OCI-LY3 (cell line): Measurements from ENCODE around the gene C1QTNF6.

Experiments
- H2AFZ ChIP-seq: fragments of 200-600, 300-600 bp; shearing (Covaris generic); 2 replicates; pipeline ENCODE4 v1.6.0; 2014; ENCODE audit warnings: antibody characterized with exemption, low read depth, low read length
- H3K27ac ChIP-seq: fragments of 200-600, 300-600 bp; sonication (generic); 2 replicates; pipeline ENCODE4 v1.5.1; 2014; ENCODE audit warnings: mild to moderate bottlenecking, low read length, moderate library complexity, mixed read lengths
- H3K27me3 ChIP-seq: fragments of 200-600, 300-600 bp; sonication (generic); 2 replicates; pipeline ENCODE4 v1.6.1; 2014; ENCODE audit warnings: low read depth, low read length, mixed read lengths
- H3K36me3 ChIP-seq: fragments of 200-600, 300-600 bp; sonication (generic); replicated peaks from 2 replicates; pipeline ENCODE3; 2014; ENCODE audit warnings: low read depth, low read length, mixed read lengths
- H3K4me1 ChIP-seq: fragments of 300-600, 200-600 bp; sonication (generic); 2 replicates; pipeline ENCODE4 v1.6.1; 2014; ENCODE audit warnings: low read length, mixed read lengths
- H3K4me2 ChIP-seq: fragments of 200-600, 300-600 bp; sonication (generic); 2 replicates; pipeline ENCODE4 v1.6.1; 2014; ENCODE audit warnings: low read length, mixed read lengths
- H3K4me3 ChIP-seq: fragments of 300-600, 200-600 bp; sonication (generic); 2 replicates; pipeline ENCODE4 v1.5.1; 2014; ENCODE audit warnings: antibody characterized with exemption, mild to moderate bottlenecking, low read length, moderate library complexity
- H3K79me2 ChIP-seq: fragments of 300-600, 200-600 bp; shearing (Covaris generic); 2 replicates; pipeline ENCODE4 v1.6.1; 2014; ENCODE audit warnings: mild to moderate bottlenecking, low read length, mixed read lengths
- H3K9ac ChIP-seq: fragments of 300-600, 200-600 bp; shearing (Covaris generic); 2 replicates; pipeline ENCODE4 v1.6.0; 2014; ENCODE audit warnings: mild to moderate bottlenecking, low read length, moderate library complexity
- H3K9me3 ChIP-seq: fragments of 200-600, 300-600 bp; shearing (Covaris generic); 2 replicates; pipeline ENCODE4 v1.6.1; 2014; ENCODE audit warnings: low read length, mixed read lengths; ENCODE audit not compliant: insufficient read depth
- H4K20me1 ChIP-seq: fragments of 200-600, 300-600 bp; sonication (generic); 2 replicates; pipeline ENCODE4 v1.6.1; 2016; ENCODE audit warnings: low read length, mixed read lengths; ENCODE audit not compliant: insufficient read depth
- CTCF ChIP-seq: fragments of 200-600, 300-600 bp; sonication (generic); IDR thresholded peaks from 2 replicates; pipeline ENCODE4 v1.5.1; 2014; ENCODE audit warnings: antibody characterized with exemption, low read length, low read depth
- EZH2phosphoT487 ChIP-seq: fragments of 200-600 bp; shearing (Covaris generic); IDR thresholded peaks from 2 replicates; pipeline ENCODE4 v1.6.1; 2018; ENCODE audit warnings: antibody characterized with exemption, mixed run types, low read depth

Gene C1QTNF6

DNA sequence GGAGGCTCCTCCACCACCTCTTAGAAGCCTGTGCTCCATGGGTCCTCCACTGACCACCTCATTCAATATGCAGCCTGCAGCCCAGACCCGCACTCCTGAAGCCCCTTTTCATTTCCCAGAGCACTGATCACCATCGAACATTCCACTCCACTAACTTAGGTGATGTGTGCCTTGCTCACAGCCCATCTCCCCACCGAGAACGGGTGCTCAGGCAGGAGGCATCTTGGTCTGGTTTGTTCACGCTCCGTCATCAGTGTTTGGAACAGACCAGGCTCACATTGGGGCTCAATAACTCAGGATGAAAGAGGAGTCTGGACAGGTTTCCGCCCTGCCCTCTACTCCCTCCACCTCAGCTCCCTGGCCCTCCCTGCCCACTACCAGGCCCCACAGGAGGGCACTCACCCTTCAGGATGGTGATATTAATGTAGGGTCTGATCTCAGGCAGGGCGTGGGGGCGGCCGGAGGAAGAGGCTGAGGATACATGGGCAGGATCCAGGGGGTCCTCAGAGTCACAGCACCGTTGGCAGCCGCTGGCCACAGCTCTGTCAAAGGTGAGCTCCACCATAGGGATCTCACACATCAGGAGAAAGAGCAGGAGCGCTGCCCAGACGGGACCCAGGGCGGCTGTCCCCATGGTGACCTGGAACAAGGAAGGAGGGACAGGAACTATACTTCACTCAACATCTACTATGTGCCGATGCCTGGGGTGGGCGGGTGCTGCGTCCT is 3.1 kb downstream of the C1QTNF6 start:
- no peaks in the 10 kb centered on the region for H4K20me1 ChIP-seq
- peaks cover 24% of the 10 kb centered on the region for H3K27me3 ChIP-seq
- no peak overlapping the region for H3K9ac ChIP-seq
- no peak overlapping the region for H3K27ac ChIP-seq
- no peak for TF ChIP-seq CTCF
- no peak for TF ChIP-seq EZH2phosphoT487
- no peaks in the 10 kb centered on the region for H3K9me3 ChIP-seq
- H3K36me3 ChIP-seq, result peaks cover 3% of the 10 kb centered on the region
- H3K4me1 ChIP-seq, result peaks cover 10% of the 10 kb centered on the region
- H3K4me2 ChIP-seq, result no peak overlapping the region
- no peaks in the 10 kb centered on the region for H3K79me2 ChIP-seq
- no peak overlapping the region for H3K4me3 ChIP-seq
- no peak overlapping the region for H2AFZ ChIP-seq

DNA sequence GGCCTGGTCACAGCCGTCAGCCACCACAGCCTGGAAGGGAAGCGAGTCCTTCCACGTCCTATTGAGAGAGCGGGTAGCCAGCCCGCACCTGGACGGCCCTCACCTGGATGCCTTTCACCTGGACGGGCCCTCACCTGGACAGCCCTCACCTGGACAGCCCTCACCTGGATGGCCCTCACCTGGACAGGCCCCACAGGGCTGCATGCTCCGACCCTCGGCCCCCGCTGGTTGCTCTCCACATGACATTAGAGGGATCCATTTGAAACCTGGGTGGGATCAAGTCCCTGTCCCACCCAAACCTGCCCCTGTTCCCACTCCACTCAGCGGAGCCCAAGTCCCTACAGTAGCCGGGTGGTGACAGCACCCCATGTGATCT is 3.7 kb downstream of the C1QTNF6 start:
- TF ChIP-seq EZH2phosphoT487 (no peak), CTCF (no peak)
- no peaks in the 10 kb centered on the region for H3K79me2 ChIP-seq
- H3K9me3 ChIP-seq, result no peaks in the 10 kb centered on the region
- no peak overlapping the region for H3K9ac ChIP-seq
- no peak overlapping the region for H2AFZ ChIP-seq
- H3K4me3 ChIP-seq, result no peak overlapping the region
- peaks cover 24% of the 10 kb centered on the region for H3K27me3 ChIP-seq
- no peak overlapping the region for H3K4me2 ChIP-seq
- H3K4me1 ChIP-seq, result peaks cover 10% of the 10 kb centered on the region
- no peaks in the 10 kb centered on the region for H3K36me3 ChIP-seq
- H4K20me1 ChIP-seq, result no peaks in the 10 kb centered on the region
- no peak overlapping the region for H3K27ac ChIP-seq

DNA sequence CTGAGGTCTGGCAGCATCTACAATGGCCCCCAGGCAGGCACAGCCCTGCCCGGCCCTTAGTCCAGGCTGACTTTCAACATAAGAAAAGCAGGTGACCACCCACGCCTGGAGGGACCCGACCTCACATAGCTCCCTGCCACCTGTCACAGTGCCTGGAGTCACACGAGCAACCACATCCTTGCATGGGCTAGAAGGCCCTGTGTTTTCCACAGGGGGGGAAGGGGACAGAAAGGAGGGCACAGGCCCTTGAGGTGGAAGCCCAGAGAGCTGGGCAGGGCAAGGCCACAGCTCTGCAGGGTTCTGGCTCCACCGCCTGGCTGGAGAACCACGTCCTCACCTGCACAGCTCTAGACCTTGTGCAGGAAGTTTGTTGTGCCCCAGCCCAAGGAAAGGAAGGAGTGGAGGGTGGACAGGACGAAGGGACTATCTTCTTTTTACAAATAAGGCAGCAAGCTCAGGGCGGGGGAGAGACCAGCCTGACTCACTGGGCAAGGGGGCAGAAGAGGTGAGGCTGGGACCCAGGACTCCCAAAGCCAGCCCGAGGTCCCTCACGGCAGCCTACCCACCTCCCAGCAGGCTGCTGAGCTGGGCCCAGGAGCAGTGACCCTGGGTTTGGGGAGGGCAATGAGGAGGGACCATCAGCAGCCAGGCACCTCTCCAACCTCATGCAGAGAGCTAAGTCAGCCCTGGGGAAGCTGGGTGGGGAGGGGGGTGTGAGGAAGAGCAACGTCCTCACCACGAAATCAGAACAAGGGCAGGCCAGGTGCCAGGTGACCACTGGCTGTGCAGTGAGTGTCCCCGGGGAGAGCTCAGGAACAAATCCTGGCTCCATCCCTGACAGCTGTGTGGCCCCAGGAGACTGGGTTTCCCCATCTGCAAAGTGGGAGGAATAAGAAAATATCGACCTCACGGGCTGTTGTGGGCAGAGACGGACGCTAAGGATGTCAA is 4.3 kb downstream of the C1QTNF6 start:
- no peak overlapping the region for H3K4me3 ChIP-seq
- H2AFZ ChIP-seq, result no peak overlapping the region
- peaks cover 10% of the 10 kb centered on the region for H3K4me1 ChIP-seq
- no peaks in the 10 kb centered on the region for H3K36me3 ChIP-seq
- no peak overlapping the region for H3K9ac ChIP-seq
- H3K27me3 ChIP-seq, result peaks cover 24% of the 10 kb centered on the region
- no peak overlapping the region for H3K27ac ChIP-seq
- H3K79me2 ChIP-seq, result no peaks in the 10 kb centered on the region
- no peak overlapping the region for H3K4me2 ChIP-seq
- no peaks in the 10 kb centered on the region for H3K9me3 ChIP-seq
- H4K20me1 ChIP-seq, result no peaks in the 10 kb centered on the region
- TF ChIP-seq CTCF (peak; percentile 55), EZH2phosphoT487 (no peak)

DNA sequence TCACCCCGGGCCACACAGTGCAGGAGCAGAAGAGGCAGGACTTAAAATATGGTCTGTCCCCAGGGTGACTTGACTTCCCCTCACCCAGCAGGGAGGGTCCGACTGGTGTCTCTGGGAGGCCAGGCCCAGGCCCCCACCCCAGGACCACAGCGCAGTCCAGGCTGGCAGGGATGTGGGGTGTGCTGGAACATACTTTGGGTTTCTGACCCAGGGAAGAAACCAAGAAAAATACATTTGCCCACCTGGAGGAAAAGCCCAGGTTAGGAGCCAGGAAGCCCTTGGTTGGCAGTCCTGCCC is 5.2 kb downstream of the C1QTNF6 start:
- TF ChIP-seq EZH2phosphoT487 (no peak), CTCF (no peak)
- Histone ChIP-seq H3K79me2 (no peaks in the 10 kb centered on the region), H3K36me3 (no peaks in the 10 kb centered on the region), H3K9ac (no peak overlapping the region), H3K4me1 (peaks cover 14% of the 10 kb centered on the region), H3K4me3 (no peak overlapping the region), H3K4me2 (no peak overlapping the region), H4K20me1 (no peaks in the 10 kb centered on the region), H3K27me3 (peaks cover 29% of the 10 kb centered on the region), H2AFZ (no peak overlapping the region), H3K9me3 (no peaks in the 10 kb centered on the region), H3K27ac (no peak overlapping the region)
